ENCODE measurements around the gene CNTRL.
"Not testable (repeated sequence)": the region's sequence is repeated elsewhere in the genome, so short reads cannot be mapped to it uniquely, and the experiment has no call there.

DNA sequence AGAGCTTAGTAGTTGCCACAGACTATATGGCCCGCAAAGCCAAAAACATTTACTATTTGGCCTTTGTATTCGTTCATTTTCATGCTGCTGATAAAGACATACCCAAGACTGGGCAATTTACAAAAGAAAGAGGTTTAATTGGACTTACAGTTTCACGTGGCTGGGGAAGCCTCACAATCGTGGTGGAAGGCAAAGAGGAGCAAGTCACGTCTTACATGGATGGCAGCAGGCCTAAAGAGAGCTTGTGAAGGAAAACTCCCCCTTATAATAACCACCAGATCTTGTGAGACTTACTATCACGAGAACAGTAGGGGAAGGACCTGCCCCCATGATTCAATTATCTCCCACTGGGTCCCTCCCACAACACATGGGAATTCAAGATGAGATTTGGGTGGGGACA is 16.0 kb downstream of the CNTRL start:
- TF ChIP-seq, protein P1, sequence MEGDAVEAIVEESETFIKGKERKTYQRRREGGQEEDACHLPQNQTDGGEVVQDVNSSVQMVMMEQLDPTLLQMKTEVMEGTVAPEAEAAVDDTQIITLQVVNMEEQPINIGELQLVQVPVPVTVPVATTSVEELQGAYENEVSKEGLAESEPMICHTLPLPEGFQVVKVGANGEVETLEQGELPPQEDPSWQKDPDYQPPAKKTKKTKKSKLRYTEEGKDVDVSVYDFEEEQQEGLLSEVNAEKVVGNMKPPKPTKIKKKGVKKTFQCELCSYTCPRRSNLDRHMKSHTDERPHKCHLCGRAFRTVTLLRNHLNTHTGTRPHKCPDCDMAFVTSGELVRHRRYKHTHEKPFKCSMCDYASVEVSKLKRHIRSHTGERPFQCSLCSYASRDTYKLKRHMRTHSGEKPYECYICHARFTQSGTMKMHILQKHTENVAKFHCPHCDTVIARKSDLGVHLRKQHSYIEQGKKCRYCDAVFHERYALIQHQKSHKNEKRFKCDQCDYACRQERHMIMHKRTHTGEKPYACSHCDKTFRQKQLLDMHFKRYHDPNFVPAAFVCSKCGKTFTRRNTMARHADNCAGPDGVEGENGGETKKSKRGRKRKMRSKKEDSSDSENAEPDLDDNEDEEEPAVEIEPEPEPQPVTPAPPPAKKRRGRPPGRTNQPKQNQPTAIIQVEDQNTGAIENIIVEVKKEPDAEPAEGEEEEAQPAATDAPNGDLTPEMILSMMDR (conservative IDR thresholded peaks at IDR 0.05 in 1 of 2, IDR thresholded peaks at IDR 0.05 in 1 of 2; ENCODE audit: low read depth in 1 of 2, low read length in 2 of 2): not testable (repeated sequence)
- TF ChIP-seq EZH2 (IDR thresholded peaks at IDR 0.05; ENCODE audit: low read length, missing control alignments): not testable (repeated sequence)
